T-helper 2 cell treated with Interferon-gamma antibody and Interleukin-4, amounts not matched to agents 100 ng/mL and 5 ng/mL, for 36 hours (primary cell): ENCODE measurements around the gene LGALS3BP. TPM values are rescaled to one million over a fixed set of nuclear protein-coding genes. Genes with fewer than 3 reads are reported as not detected.
"Not testable (repeated sequence)": the region's sequence is repeated elsewhere in the genome, so short reads cannot be mapped to it uniquely, and the experiment has no call there.

ENCODE experiments used
- intact Hi-C: fragments of 100-400 bp; cut with micrococcal nuclease; formaldehyde crosslinking; loops from one replicate; pipeline ENCODE4 v1.15.1; 2023
- total RNA-seq: library from RNA; stranded (reverse); gene quantifications from 2 replicates; pipeline ENCODE4 v1.2.3, GENCODE V29; 2022

Gene LGALS3BP
- 140 and 147 TPM in 2 replicates for total RNA-seq

- intact Hi-C loops, result no loop called here
Observed at GRCh38 chr17:78979780-78980623, at the start of gene LGALS3BP. LGALS3BP (minus strand) TSS chr17:78979923; CDS start chr17:78977191, 2,732 bp downstream.

- intact Hi-C loops, result no loop called here
Observed at GRCh38 chr17:79028496-79029326, 49.0 kb upstream of the LGALS3BP start.

- intact Hi-C loops, result no loop called here
Observed at GRCh38 chr17:79027925-79028491, 48.3 kb upstream of the LGALS3BP start.

DNA sequence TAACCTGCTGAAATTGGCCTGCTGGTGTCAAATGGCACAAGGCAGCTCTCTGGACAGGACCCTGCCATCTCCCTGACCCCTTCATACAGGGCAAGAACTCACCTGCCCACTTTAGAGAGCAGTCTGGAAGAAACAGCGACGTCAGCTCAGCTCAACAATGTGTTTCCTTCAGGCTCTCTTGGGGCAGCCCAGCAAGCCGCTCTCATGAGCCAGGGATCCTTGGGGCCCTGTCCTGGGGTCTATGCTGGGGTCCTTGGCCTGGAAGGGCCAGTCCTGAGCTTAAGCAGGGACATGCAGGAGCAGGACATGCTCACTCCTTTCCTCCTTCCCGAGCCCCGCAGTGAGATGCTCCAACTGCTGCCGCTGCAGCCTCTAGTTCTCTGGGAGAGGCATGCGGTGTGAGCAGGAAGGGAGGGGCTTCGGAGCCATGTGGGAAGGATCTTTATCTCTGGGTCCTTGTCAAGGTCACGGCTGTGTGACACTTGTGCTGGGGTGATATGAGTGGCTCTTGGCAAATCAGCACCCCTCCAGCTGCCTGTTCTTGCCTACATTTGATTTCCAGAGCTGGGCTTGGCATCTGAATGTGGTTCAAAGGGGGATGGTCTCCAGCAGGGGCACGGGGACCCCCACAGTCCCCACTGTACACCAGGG lies 47.7 kb upstream of the LGALS3BP start:
- intact Hi-C loops, result no loop called here

GRCh38 chr17:79026376-79027273 lies 46.9 kb upstream of the LGALS3BP start:
- intact Hi-C loops, result no loop called here

DNA sequence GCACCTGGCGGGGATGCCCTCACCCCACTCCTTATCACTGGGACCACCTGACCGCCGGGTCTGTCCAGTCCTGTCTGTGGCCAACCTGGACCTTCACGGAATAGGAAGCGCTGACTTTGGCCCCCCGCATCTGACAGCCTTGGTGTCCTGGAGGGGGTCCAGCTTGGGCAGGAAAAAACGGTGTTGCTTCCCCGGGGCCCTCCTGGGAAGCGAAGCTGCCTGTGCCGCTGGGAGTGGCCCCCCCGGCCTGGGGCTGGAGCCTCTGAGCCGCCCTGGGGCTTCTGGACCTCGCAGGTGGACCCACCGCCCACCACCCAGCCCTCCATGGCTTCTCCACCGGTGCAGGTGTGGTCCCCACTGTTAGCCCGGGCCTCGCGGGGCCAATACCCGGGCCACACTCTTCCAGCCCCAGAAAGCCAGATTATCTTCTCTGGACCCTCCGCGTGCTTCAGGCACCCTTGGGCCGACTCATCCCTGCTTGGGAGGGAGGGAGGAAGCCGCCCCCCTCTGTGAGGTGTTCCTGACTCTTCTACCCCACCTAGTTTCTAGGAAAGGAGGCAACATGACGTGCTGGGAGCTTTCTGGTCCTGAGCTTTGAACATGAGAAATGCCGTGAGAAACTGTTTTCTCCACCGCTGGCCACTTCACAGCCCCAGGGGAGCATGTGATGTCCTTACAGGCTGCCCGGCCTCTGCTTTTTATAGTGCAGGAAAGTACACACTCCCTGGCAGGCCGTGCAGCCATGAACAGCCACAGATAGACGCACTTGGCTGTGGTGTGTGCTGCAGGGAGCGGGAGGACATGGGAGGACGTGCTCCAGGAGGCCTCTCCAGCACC lies 45.4 kb upstream of the LGALS3BP start:
- intact Hi-C loops, result no loop called here

DNA sequence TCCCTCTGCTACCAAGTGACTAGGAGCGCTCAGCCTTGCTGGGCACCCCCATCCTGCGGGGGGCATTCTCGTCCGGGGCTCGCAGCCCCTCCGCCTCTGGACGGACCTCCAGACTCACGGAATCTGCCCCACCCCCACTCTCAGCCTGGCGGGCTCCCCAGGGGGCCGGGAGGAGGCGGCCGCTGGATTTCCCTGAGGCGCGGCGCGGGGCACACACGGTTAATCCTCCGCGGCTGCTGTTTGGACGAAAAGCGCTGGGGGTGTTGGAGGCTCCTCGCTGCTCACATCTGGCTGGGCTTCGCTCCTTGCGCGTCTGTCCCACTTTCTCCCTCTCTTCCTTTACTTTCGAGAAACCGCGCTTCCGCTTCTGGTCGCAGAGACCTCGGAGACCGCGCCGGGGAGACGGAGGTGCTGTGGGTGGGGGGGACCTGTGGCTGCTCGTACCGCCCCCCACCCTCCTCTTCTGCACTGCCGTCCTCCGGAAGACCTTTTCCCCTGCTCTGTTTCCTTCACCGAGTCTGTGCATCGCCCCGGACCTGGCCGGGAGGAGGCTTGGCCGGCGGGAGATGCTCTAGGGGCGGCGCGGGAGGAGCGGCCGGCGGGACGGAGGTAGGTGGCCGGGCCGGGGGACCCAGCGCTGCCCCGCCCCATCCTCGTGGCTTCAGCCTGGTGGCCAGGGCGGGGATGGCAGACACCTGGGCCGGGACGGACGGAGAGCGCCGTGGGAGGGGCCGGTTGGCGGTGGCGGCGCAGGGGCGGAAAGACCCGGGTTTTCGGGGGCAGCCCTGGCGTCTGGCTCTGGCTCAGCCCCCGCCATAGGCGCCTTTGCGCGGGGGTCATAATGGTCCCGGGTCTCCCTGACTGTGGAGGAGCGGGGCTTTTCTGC lies 44.4 kb upstream of the LGALS3BP start, which contains the start of gene C1QTNF1:
Gene C1QTNF1 (plus strand): TSS at position 284 of the 886 bp plus-strand sequence. CDS start 19,800 bp downstream, outside the sequence.
- intact Hi-C loops, result no loop called here

- intact Hi-C loops, result no loop called here
Observed at GRCh38 chr17:79023180-79023705, 43.5 kb upstream of the LGALS3BP start.

DNA sequence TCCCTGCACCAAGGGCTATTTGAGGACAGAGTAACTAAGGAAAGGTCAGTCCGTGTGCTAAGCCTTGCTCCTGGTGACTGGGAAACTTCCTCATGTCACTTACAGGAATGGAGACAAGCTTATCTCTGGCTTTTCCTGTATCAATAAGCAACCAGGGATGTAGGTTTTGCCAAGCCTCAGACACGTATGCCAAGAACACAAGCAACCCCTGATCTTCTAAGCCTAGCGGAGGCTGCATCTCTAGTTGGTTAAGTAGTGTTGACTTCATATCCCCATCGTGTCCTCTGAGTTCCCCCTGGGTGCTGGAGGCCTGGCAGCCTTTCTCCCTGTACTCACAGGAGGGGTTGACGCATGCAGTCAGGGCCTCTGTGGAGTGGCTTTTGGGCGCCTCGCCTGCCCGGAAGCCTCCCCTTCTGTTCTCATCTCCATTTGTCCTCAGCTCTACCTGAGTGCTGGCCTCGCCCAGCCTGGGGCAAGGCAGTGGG lies 42.8 kb upstream of the LGALS3BP start:
- intact Hi-C loops, result no loop called here

GRCh38 chr17:79021929-79022328 lies 42.2 kb upstream of the LGALS3BP start:
- intact Hi-C loops, result not testable (repeated sequence)

DNA sequence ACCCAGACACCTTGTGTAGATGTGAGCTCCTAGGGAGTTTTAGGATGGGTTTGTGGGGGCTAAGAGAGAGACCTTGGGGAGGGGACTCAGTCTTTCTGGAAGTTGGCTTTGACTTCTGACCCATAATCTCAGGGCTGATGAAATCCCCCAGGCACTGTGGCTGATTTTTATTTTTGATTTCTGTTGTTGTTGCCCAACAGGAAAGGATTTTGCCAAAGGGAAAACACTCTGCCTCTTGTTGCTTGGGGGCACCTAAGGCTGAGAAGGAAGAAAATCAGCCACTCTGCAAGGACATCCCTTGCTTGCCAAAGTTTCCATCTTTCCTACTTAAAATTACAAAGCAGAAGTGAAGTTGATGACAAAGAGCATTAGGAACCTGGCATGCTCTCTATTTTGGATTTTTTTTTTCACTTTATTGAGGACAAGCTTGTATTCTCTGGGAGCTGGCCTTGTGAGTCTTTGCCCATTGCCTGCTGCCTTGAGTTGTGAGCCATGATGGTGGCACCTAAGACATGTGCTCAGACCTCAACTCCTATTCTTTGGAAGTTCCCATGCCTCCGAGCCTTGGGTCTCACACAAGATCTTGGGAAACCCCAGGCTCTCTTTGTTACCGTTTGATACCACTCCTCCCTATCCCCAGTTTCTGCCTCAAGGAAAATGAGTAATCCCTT lies 41.0 kb upstream of the LGALS3BP start:
- intact Hi-C loops, result no loop called here

- intact Hi-C loops, result loop anchor here (1.0 kb wide), 1 partner anchor 22 kb away; no protein-coding TSS in a partner anchor
Observed at GRCh38 chr17:79019632-79020584, 40.2 kb upstream of the LGALS3BP start.

GRCh38 chr17:79019261-79019631 lies 39.5 kb upstream of the LGALS3BP start:
- intact Hi-C loops, result loop anchor here (1.0 kb wide), 1 partner anchor 23 kb away; no protein-coding TSS in a partner anchor

DNA sequence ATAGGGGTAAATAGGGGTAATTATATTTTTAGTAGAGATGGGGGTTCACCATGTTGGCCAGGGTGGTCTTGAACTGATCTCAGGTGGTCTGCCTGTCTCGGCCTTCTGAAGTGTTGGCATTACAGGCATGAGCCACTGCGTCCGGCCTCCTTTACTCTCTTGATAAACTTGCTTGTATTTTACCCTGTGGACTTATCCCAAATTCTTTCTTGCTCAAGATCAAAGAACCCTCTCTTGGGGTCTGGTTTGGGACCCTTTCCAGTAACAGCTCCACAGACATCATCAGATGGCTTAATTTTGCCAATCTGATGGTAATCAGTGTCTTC lies 38.6 kb upstream of the LGALS3BP start:
- intact Hi-C loops, result no loop called here

DNA sequence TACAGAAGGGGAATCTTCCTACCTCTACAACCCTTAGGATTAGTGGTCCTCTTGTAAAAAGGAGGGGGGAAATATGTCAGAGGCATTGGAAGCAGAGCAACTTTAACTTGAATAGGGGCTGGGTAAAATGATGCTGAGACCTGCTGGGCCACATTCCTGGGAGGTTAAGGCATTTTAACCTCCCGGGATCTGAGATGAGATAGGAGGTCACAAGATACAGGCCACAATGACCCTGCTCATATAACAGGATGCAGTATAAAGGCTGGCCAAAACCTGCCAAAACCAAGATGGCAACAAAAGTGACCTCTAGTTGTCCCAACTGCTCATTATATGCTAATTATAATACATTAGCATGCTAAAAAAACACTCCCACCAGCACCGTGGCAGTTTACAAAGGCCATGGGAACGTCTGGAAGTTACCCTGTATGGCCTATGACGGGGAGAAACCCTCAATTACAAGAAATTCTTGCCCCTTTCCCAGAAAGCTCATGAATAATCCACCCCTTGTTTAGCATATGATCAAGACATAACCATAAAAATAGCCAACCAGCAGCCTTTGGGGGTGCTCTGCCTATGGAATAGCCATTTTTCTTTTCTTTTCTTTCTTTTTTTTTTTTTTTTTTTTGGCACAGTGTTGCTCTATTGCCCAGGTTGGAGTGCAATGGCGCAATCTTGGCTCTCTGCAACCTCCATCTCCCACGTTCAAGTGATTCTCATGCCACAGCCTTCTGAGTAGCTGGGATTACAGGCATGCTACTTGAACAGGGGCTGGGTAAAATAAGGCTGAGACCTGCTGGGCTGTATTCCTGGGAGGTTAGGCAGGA lies 38.0 kb upstream of the LGALS3BP start:
- intact Hi-C loops, result no loop called here
